Activated CD4-positive, alpha-beta T cell treated with anti-CD3 and anti-CD28 coated beads for 1 hour (primary cell): ENCODE results near the gene KRT80.
"Not testable (repeated sequence)": the region's sequence is repeated elsewhere in the genome, so short reads cannot be mapped to it uniquely, and the experiment has no call there.

ENCODE experiments used
- DNase-seq: peaks from one replicate; pipeline ENCODE4 v3.0.0-alpha.2; 2020

KRT80 gene

DNA sequence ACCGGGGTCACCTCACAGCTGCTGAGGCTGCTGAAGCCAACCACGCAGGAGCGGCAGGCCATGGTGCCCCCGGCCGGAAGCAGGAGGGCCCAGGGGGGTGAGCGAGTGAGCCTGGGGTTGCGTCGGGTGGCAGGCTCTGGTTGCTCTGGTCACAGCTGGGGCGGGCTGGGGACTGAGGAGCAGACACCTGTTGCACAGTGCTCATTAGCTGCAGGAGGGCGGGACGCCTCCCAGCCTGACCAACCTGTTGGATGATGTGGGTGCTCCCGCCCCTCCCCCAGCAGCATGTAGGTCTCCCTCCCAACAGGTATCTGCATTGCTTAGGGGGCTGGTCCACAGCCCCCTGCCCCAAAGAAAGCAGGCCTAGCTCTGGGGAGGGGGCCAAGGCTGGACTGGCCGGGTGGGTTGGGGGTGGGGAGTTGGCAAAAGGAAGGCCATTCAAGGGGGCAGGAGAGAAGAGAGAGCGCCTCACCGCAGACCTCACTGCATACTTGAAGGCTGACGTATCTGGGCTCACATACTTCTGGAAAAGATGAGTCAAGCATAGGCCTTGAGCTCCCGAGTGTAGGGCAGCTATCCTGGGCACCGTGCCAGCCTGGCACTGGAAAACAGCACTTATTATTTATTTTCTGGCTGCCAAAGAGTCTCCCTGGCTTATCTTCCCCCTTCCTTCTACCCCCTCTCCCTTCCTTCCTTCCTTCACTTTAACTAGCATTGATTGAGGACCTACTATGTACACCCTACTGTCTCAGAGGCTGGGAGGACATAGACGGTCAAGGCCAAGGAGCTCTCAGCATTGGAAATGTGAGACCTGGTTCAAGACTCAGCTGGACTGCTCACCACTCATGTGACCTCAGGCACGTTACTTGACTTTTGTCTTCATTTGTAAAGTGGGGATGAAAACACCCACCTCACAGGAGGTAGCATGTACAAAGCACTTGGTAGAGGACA is at the start of gene KRT80:
Gene KRT80 (minus strand): TSS at position 174 of the 951 bp plus-strand sequence. CDS start 112 bp downstream, at position 62.
- no peak for DNase-seq

DNA sequence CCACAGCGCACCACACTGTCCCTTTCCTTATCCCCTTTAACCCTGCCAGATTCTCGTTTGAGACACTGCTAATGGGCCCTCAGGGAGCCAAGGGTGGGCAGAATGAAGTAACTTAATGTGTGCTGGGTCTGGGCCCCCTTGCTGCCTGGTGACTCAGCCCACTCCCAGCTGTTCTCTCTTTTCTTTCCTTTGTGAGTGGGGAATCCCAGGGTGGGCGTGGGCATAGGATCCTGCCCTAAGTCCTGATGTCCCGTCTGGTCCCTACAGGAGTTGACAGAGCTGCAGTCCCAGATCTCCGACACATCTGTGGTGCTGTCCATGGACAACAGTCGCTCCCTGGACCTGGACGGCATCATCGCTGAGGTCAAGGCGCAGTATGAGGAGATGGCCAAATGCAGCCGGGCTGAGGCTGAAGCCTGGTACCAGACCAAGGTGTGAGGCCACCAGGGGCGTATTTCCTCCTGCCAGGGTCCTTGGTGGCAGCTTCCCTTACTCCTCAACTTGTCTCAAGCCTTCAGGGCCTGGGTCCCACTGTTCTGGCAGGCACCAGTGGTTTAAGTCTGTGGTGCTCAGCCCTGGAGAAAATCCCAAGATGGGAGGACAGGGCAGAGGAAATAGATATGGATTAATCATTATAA is 49.5 kb upstream of the KRT80 start:
- DNase-seq: no peak

DNA sequence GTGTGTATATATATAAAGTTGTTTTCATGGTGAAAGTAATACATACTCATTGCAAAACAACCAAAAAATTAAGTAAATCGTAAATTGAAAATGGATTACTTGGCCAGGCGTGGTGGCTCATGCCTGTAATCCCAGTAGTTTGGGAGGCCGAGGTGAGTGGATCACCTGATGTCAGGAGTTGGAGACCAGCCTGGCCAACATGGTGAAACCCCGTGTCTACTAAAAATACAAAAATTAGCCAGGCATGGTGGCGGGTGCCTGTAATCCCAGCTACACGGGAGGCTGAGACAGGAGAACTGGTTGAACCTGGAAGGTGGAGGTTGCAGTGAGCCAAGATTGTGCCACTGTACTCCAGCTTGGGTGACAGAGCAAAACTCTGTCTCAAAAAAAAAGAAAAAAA is 48.4 kb upstream of the KRT80 start:
- not testable (repeated sequence) for DNase-seq

DNA sequence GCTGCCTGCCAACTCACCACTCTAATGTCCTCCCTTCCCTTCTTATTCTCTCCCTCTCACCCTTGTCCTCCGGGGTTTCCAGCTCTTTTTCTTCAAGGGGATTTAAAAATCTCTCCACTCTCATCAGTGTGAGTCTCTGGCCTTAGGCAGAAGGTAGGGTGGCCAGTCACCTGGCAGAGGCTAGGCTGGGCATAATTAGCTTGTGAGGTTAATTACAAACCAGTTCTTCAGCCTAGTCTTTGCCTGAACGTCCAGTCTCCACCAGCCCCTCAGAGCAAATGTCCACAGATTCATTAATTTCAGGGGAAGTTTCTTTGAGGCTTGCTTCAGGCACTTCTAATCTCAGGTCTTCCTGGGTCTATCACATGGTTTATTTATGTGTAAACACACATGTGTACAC is 48.0 kb upstream of the KRT80 start:
- DNase-seq: no peak

DNA sequence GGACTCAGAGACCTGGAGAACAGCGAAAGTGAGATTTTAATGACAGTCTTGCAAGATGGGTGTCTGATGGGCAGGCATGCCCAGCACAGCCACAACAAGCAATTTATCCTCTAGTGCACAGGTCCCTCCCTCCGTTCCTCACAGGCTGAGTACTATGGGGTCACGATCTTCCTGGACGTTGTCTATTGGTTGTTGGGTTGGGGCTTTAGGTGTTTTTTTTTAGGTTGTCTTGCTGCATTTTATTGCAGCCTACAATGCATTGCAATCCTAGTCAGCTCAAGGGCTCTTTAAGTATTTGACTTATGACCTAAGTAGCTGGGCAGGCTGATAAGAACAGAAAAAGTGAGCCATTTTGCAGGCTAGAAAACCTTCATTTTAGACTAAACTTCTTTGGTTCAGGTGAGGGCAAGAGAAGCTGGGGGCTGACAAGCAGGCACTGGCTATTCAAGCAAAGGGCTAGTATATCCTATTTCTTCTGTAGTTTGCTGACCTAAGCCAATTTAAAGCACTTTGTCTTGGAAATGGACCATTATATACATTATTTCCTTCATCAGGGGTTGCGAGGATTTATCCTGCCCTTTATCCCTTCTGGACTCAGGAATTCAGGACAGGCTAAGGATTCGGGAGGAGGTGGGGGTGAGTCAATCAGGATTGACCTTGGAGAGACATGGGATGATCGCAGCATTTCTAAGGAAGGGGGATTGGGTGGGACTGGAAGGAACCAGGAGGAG is 47.3 kb upstream of the KRT80 start:
- no peak for DNase-seq

DNA sequence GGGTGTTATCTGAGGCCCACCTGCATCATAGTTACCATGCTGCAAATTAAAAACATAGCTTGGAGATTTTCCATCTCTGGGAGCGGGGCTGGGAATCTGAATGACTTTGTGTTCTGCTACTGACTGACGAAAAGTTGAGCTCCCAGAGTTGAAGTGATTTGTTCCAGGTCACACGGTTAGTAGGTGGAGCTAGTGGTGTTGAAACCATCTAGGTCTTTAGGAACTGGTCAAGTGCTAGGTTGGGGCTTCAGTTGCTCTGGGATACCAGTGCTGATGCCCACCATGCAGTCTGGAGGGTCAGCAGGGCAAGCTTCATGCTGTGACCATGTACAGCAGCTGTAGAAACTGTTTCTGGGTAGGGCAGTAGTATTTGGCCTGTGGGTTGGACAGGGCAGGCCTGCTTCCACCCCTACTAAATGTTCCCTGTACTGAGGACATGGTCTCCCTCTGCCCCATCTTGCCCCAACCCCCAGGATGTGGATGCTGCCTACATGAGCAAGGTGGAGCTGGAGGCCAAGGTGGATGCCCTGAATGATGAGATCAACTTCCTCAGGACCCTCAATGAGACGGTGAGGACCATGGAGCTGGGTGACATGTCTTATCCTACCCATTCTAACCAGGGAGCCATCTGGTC is 46.5 kb upstream of the KRT80 start:
- DNase-seq: no peak

DNA sequence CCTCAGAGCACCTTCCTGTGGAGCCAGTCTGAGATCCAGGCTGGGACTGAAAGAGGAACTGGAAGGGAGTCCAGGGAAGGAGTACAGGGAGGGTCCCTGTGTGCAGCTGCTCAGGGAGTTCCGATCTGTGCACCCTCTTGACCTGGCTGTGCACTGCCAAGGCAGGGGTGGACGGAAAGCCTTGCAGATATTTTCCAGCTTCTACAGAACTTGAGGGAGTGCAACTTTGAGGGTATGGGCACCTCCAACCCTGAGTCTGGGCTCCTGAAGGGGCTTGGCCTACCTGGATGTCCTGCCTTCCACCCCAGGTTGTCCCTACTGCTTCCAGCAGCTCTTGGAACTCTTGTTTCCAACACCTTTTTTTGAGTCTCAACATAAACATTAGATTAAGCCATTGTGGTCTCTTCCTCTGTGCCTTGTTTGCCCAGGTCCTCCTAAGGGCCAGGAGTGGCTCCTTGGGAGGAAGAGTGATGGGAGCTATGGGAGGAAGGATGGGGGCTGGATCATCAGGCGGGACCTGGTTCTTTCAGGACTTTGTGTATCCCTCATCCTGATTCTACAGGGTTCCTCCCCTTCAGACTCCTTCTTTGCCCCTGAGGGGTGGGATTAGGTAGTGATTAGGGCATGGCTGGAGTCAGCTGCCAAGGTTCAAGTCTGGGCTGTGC is 44.7 kb upstream of the KRT80 start:
- no peak for DNase-seq

DNA sequence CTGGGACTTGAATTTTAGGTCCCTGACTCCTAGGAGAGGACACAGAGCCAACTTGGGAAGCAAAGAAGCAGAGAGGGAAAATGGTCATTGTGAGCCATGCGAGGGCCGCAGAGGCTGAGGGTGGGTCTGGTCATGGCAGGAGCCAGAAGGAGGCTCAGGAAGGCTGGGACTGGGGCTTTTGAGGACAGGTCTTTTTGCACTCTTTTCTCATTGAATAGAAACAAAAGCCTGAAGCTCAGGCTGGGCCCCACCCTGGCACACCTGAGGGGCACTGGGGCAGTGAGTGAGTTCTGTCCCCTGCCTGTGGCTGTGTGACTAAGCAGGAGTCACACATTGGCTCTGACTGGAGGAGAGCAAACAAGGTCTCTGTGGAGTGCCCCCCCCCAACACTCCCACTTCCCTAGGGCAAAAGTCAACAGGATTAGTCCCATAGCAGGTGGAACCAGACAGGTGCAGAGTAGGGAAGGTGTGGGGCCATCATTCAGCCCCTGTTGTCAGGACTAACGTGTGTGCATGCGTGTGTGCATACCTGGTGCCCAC is 44.1 kb upstream of the KRT80 start:
- DNase-seq: no peak

DNA sequence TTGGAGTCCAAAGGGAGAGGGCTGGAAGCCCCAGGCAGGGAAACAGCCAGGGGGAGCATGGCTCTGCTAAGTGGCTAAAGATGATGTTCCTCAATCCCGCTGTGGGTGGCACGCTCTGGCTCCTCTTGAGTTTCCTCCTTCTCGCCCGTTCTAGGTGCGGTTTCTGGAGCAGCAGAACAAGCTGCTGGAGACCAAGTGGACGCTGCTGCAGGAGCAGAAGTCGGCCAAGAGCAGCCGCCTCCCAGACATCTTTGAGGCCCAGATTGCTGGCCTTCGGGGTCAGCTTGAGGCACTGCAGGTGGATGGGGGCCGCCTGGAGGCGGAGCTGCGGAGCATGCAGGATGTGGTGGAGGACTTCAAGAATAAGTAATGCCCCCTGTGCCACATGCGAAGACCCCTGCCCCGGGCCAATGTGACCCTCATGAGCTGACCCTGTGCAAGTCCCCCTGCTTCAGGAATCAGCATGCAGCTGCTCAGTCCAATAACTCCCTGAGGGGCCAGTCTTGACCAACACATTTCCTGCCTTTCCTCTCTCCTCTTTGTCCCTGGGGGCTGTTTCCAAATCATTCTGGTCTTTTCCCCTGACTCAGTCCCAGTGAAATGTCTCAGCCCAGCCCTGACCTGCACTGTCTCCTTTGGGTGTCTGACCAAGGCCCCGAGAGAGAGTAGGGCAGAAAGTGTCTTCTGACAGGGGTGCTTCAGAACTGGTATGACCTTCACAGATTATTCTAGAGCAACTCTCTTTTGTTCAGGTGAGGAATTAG is 43.4 kb upstream of the KRT80 start:
- no peak for DNase-seq

DNA sequence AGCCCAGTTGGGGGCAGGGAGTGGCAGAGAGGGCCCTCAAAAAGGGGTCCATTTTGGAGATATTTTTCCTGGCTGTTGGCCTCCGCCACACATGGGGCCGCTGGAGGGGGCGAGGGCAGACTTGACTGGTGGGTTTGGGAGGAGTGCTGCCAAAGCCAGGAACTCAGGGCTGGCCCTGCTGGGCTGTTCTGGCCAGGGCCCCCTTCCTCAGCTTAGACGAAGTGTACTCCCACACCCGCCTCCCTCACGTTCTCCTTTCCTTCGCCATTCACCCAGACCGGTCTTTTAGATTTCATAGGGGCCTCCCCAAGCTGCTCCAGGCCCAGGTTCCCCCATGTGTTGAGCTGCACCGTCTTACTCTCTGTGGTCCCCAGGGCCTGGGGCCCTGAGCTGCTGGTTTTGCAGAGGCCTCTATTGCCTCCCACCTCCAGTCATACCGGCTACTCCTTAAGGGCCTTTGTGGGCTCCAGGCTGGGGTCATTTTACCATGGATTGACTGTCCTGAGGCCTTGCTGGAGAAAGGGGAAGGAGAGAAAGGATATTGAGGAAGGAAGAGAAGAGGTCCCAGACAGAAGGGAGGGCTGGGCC is 42.5 kb upstream of the KRT80 start:
- no peak for DNase-seq

DNA sequence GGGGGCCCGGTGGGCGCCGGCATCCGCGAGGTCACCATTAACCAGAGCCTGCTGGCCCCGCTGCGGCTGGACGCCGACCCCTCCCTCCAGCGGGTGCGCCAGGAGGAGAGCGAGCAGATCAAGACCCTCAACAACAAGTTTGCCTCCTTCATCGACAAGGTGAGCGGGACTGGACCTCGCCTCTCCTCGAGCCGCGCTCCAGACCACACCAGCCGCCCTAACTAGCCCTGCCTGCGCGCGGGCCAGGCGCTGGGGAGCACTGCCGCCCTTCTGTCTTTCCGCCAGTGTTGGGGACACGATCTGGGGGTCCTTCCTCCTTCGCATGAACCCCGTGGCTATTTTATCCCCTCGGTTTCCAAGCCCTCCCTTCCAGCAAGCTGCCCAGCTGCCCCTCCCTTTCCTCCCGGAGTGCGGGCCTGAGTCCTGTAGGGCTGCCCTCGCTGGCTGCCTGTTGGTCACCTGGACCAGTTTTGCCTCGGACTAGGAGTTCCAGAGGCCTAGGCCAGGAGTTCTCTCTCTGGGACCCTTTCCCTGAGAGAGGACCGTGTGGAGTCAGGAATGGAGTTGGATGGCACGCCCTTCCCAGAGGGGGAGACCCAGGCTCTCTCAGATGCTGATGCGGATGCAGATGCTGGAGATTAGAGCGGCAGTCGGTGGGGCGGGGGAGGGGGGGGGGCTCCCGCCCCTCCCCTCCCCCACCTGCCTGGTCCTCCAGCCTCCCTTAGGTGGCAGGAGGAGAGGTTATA is 41.8 kb upstream of the KRT80 start:
- DNase-seq: no peak

DNA sequence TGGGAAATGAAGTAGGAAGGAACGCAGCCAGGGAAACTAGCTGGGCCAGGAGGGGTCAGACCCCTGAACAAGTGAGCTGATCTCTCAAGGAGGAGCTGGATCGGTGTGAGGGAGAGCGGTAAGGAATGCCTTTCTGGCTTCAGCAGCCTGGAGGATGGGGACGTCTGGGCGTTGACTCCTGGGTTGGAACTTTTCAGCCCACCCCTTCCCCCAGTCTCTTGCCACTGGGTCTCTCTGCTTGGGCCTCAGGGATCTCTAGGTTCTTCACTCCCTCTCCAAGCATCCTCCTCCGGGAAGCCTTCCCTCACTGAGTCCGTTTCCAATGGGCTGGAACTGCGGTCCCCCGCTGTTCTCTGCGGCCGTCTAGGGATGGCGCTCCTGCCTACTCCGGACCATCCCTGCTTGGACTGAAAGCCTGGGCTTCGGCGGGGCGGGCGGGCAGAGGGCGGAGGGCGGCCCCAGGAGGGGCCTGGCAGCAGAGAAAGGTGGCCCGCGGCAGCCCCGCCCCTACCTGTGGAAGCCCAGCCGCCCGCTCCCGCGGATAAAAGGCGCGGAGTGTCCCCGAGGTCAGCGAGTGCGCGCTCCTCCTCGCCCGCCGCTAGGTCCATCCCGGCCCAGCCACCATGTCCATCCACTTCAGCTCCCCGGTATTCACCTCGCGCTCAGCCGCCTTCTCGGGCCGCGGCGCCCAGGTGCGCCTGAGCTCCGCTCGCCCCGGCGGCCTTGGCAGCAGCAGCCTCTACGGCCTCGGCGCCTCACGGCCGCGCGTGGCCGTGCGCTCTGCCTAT is 41.1 kb upstream of the KRT80 start, which contains the start of gene KRT7:
Gene KRT7 (plus strand): TSS at position 570 of the 788 bp plus-strand sequence. CDS start 54 bp downstream, at position 624.
- no peak for DNase-seq

DNA sequence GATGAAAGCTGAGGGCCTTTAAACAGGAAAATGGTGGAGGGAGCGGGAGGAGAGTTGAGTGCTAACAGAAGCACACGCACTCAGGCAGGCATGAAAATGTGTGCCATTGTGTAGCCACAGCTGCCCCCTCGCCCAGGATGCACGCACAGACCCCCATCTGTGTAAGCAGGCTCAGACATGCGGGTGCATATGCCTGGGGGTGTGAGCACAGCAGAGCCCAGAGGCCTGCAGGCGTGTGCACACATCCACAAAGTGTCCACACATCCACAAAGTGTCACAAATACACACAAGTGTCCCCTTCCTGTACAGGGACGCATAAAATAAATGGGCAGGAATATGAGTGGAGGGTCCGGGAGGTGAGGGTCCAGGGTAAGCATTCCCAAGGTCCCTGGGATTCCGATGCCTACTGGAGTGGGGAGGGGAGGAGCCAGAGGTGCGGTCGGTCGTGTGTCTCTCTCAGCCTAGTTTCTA is 40.4 kb upstream of the KRT80 start:
- DNase-seq: no peak

DNA sequence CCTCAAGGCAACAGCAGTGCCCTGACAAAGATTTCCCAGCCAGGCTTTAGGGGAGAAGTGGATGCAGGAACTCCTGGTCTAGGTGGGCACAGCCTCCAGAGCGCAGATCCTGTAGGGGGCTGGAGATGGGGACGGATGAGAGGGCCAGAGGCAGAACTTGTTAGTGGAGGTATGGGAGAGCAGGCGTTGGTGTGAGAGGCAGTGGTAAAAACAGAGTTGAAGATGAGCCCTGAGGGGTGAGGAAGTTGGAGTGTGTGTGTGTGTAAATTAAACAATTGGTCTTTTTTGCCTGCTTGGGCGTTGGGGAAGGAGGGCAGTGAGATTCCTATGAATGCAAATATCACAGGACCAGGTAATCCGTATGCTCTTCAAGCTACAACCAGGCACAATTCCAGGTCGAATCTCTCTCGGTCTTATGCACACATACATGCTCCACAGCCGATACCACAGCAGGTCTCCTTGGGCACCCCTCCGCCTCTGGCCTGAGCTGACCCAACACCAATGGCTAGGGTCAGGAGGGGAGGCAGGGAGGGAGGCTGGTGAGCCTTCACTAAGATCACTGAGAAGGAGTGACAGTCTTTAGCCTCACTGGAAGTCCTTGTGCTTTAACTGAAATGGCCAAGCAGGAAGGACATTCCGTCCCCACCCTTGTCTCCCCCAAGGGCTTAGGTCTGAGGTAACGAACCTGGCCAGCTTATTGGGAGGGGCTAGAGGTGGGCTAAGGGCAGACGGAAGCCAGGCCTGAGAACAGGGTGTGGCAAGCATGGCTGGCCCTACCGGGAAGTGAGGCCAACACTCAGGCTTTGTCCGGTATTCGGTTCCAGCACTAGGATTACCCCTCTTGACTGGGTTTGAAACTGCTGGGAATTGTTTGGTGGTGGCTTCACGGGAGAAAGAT is 39.7 kb upstream of the KRT80 start:
- DNase-seq: no peak

DNA sequence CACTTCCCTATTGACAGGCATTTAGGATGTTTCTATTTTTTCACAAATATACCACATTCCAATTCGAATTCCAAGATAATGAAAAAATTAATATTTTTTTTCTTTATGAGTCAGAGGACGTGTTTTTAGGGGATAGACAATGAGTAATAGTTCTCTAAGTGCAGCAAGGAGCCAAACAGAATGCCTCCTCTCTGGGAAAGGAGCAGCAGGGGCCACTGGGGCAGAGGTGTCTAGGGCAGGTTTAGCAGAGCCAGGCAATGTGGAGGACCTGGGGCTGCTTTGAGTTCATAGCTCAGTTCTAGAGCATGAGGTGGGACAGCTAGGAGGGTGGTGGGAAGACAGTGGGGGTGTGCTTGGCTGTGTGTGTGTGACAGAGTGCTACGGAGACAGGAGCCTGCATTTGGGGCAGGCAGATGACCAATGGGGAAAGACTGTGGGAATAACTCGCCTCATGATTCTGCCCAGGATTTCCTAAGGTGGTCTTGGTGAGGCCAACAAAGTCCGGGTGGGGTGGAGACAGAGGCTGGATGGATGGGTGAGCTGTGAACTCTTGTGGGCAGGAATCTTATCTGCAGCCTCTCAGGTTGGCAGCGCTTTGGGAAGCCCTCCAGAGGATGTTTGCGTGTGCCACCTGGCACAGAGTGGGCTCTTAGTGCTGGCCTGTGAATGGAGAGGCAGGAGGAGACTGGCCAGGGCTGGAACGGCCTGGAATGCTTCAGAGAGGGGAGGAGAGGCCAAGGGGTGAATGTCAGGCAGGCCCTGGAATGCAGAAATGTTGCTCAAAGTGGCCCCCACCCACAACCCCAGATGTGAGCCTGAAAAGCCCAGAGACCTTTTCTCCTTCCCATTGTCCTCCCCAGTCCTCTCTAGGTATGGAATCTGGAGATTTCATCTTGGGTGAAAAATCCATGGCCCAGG is 38.8 kb upstream of the KRT80 start:
- no peak for DNase-seq

DNA sequence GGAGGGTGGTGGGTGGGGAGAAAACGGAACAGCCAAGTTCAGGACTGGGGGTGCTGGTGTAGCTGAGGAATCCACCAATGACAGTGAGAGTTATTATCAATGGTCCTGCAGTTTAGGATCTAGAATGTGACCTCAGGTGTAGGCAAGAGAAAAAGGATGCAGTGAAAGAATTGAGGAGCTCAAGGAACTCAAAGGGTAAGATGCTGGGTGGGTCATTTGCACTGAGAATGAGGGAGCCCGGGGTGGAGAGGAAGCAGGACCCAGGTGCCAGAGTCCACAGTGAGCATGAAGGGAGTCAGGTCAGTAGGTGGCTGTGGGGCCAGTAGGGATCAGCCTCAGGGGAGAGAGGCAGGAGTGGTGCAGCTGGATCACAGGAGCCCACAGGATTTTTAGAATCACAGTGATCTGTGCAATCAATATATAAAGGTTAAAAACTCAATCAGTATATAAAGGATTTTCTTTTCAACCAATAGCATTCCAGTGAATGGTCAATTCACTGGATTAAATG is 38.1 kb upstream of the KRT80 start:
- no peak for DNase-seq

DNA sequence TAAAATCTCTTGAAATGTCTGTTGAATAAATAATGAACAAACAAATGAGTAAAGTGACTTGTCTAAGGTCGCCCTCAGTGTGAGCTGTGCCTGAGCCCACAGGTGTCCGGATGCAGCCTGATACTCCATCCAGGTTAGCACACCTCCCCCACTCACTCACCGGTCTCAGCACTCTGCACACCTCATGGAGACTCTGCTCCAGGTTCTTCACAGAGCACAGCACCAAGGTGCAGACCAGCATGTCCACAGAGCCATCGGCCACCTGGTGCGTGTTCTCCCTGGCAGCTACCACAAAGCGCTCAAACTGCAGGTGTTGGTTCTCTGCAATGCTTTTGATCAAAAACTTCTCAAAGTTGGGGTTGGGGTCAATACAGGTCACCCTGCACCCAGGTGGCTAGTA is 37.1 kb upstream of the KRT80 start:
- DNase-seq: no peak
